ENCODE measurements around the gene B4GALNT4.

The B4GALNT4 gene

DNA sequence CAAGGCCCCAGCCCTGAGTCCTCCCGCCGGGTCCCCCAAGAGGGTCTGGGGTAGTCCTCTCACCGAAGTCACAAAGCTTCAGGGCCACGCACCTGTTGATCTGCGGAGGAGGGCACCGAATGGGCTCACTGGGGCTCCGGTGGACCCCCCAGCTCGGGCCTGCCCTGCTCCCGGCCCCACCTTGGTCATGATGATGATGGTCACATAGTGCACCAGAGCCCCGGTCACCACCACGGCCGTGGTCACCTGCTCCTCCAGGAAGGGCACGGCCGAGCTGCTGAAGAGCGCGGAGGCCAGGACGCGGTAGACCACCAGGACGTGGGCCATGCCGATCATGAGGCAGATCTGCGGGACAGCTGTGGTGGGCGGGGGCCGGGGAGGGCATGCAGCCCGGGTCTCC, 59.0 kb downstream of the B4GALNT4 start:
- no peaks in the 10 kb centered on the region for H3K36me3 ChIP-seq (ENCODE audit: insufficient read depth, low read length)
- H4K20me1 ChIP-seq (ENCODE audit: insufficient read depth, low read length): no peaks in the 10 kb centered on the region
- H3K4me3 ChIP-seq (ENCODE audit: low read depth, low read length, poor library complexity, severe bottlenecking): no peak overlapping the region
- H3F3A ChIP-seq (ENCODE audit: insufficient read depth, low read length): no peaks in the 10 kb centered on the region
- no peak overlapping the region for H3K9ac ChIP-seq (ENCODE audit: low read length)
- no peaks in the 10 kb centered on the region for H3K79me2 ChIP-seq (ENCODE audit: insufficient read depth, low read length)
- H3K9me3 ChIP-seq (ENCODE audit: low read length): no peaks in the 10 kb centered on the region
- no peak overlapping the region for H3K4me2 ChIP-seq (ENCODE audit: low read length)
- no peaks in the 10 kb centered on the region for H3K9me2 ChIP-seq (ENCODE audit: low read depth, low read length)
- H3K27me3 ChIP-seq (ENCODE audit: insufficient read depth, low read length): no peaks in the 10 kb centered on the region
- no peaks in the 10 kb centered on the region for H3K4me1 ChIP-seq (ENCODE audit: insufficient read depth, low read length, severe bottlenecking)
- H3K27ac ChIP-seq (ENCODE audit: low read depth, low read length, poor library complexity, severe bottlenecking): no peak overlapping the region
- no peak overlapping the region for H2AFZ ChIP-seq (ENCODE audit: low read length)
- TF ChIP-seq, protein P1, sequence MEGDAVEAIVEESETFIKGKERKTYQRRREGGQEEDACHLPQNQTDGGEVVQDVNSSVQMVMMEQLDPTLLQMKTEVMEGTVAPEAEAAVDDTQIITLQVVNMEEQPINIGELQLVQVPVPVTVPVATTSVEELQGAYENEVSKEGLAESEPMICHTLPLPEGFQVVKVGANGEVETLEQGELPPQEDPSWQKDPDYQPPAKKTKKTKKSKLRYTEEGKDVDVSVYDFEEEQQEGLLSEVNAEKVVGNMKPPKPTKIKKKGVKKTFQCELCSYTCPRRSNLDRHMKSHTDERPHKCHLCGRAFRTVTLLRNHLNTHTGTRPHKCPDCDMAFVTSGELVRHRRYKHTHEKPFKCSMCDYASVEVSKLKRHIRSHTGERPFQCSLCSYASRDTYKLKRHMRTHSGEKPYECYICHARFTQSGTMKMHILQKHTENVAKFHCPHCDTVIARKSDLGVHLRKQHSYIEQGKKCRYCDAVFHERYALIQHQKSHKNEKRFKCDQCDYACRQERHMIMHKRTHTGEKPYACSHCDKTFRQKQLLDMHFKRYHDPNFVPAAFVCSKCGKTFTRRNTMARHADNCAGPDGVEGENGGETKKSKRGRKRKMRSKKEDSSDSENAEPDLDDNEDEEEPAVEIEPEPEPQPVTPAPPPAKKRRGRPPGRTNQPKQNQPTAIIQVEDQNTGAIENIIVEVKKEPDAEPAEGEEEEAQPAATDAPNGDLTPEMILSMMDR (IDR thresholded peaks at IDR 0.05; ENCODE audit: low read length): no peak
- no peak for TF ChIP-seq EZH2 (IDR thresholded peaks at IDR 0.05; ENCODE audit: borderline replicate concordance, low read length)

DNA sequence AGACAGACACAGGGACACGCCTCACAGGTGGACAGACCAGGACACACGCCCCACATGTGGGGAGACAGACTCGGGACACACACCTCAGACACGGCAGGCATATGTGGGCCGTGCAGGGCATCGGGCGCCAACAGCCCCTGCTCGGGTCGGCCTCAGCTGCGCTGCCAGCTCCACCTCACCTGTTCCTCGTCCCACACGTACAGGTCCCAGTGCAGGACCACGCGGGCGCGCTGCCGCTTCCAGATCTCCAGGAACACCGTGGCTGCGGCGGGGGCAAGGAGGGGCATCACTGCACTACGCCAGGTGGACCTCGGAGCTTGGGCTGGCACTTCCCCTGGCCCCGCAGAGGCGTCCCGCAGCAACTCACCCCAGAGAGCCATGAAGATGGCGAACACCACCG, 60.1 kb downstream of the B4GALNT4 start:
- no peak for TF ChIP-seq EZH2 (IDR thresholded peaks at IDR 0.05; ENCODE audit: borderline replicate concordance, low read length)
- TF ChIP-seq, protein P1 (IDR thresholded peaks at IDR 0.05; ENCODE audit: low read length): no peak
- H3K27ac ChIP-seq (ENCODE audit: low read depth, low read length, poor library complexity, severe bottlenecking): no peak overlapping the region
- no peaks in the 10 kb centered on the region for H4K20me1 ChIP-seq (ENCODE audit: insufficient read depth, low read length)
- no peak overlapping the region for H2AFZ ChIP-seq (ENCODE audit: low read length)
- no peaks in the 10 kb centered on the region for H3K27me3 ChIP-seq (ENCODE audit: insufficient read depth, low read length)
- no peak overlapping the region for H3K4me3 ChIP-seq (ENCODE audit: low read depth, low read length, poor library complexity, severe bottlenecking)
- H3K79me2 ChIP-seq (ENCODE audit: insufficient read depth, low read length): no peaks in the 10 kb centered on the region
- no peak overlapping the region for H3K4me2 ChIP-seq (ENCODE audit: low read length)
- H3K9me3 ChIP-seq (ENCODE audit: low read length): no peaks in the 10 kb centered on the region
- H3K4me1 ChIP-seq (ENCODE audit: insufficient read depth, low read length, severe bottlenecking): no peaks in the 10 kb centered on the region
- H3K36me3 ChIP-seq (ENCODE audit: insufficient read depth, low read length): no peaks in the 10 kb centered on the region
- no peaks in the 10 kb centered on the region for H3K9me2 ChIP-seq (ENCODE audit: low read depth, low read length)
- H3F3A ChIP-seq (ENCODE audit: insufficient read depth, low read length): no peaks in the 10 kb centered on the region
- no peak overlapping the region for H3K9ac ChIP-seq (ENCODE audit: low read length)

DNA sequence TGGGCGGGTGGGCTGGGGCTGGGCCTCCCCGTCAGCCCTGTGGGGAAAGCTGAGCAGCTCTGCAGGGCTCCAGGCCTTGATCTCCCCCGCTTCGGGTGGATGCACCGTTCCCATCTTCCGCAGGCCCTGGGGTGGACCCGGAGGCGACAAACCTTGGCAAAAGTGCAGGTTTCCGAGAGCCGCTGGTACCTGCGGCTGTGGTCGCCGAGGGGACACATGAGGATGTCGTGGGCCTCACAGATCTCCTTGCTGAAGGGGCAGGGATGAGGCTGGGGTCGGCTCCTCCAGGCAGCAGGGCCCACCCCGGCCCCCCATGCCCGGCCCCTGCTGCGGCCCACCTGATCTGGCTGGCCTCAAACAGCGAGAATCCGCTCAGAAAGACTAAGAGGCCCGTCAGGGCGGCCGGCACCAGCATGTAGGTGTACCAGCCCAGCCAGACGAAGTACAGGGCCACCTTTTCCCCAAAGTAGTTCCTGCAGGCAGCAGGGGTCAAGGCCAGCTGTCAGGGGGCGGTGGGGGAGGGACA, 60.7 kb downstream of the B4GALNT4 start:
- Histone ChIP-seq H3K4me3 (ENCODE audit: low read depth, low read length, poor library complexity, severe bottlenecking) (no peak overlapping the region), H3K9ac (ENCODE audit: low read length) (no peak overlapping the region), H3K9me2 (ENCODE audit: low read depth, low read length) (no peaks in the 10 kb centered on the region), H2AFZ (ENCODE audit: low read length) (no peak overlapping the region), H3K9me3 (ENCODE audit: low read length) (no peaks in the 10 kb centered on the region), H4K20me1 (ENCODE audit: insufficient read depth, low read length) (no peaks in the 10 kb centered on the region), H3F3A (ENCODE audit: insufficient read depth, low read length) (no peaks in the 10 kb centered on the region), H3K36me3 (ENCODE audit: insufficient read depth, low read length) (no peaks in the 10 kb centered on the region), H3K27me3 (ENCODE audit: insufficient read depth, low read length) (no peaks in the 10 kb centered on the region), H3K4me1 (ENCODE audit: insufficient read depth, low read length, severe bottlenecking) (no peaks in the 10 kb centered on the region), H3K27ac (ENCODE audit: low read depth, low read length, poor library complexity, severe bottlenecking) (no peak overlapping the region), H3K79me2 (ENCODE audit: insufficient read depth, low read length) (no peaks in the 10 kb centered on the region), H3K4me2 (ENCODE audit: low read length) (no peak overlapping the region)
- TF ChIP-seq EZH2 (IDR thresholded peaks at IDR 0.05; ENCODE audit: borderline replicate concordance, low read length): no peak
- TF ChIP-seq, protein P1 (IDR thresholded peaks at IDR 0.05; ENCODE audit: low read length): no peak

All from OCI-LY1 (cell line).